ENCODE measurements around the gene LORICRIN. TPM values are rescaled to one million over a fixed set of nuclear protein-coding genes. Genes with fewer than 3 reads are reported as not detected.

LORICRIN gene
- total RNA-seq, 1 experiment from 2014 or later, result not detected

GRCh38 chr1:153250166-153250565 is 9.3 kb upstream of the LORICRIN start:
- no peak for DNase-seq (ENCODE audit: low read depth)

- DNase-seq (ENCODE audit: low read depth), result no peak
Observed at GRCh38 chr1:153251087-153251486, 8.4 kb upstream of the LORICRIN start.

GRCh38 chr1:153251562-153251961 is 7.9 kb upstream of the LORICRIN start:
- no peak for DNase-seq (ENCODE audit: low read depth)

GRCh38 chr1:153251988-153252387 is 7.5 kb upstream of the LORICRIN start:
- DNase-seq (ENCODE audit: low read depth), result no peak

GRCh38 chr1:153253076-153253475 is 6.4 kb upstream of the LORICRIN start:
- no peak for DNase-seq (ENCODE audit: low read depth)

- no peak for DNase-seq (ENCODE audit: low read depth)
Observed at GRCh38 chr1:153253693-153254092, 5.8 kb upstream of the LORICRIN start.

GRCh38 chr1:153260585-153261280 is 1.2 kb downstream of the LORICRIN start:
- no peak for DNase-seq (ENCODE audit: low read depth)

GRCh38 chr1:153261281-153262069 is 2.0 kb downstream of the LORICRIN start:
- DNase-seq (ENCODE audit: low read depth), result peak; percentile 9

- no peak for DNase-seq (ENCODE audit: low read depth)
Observed at GRCh38 chr1:153262070-153262366, 2.5 kb downstream of the LORICRIN start.

- no peak for DNase-seq (ENCODE audit: low read depth)
Observed at GRCh38 chr1:153262462-153263157, 3.1 kb downstream of the LORICRIN start.

- no peak for DNase-seq (ENCODE audit: low read depth)
Observed at GRCh38 chr1:153265457-153265856, 6.0 kb downstream of the LORICRIN start.

GRCh38 chr1:153271711-153272110 is 12.2 kb downstream of the LORICRIN start:
- DNase-seq (ENCODE audit: low read depth), result no peak

GRCh38 chr1:153272186-153272585 is 12.7 kb downstream of the LORICRIN start:
- no peak for DNase-seq (ENCODE audit: low read depth)

- no peak for DNase-seq (ENCODE audit: low read depth)
Observed at GRCh38 chr1:153277852-153278251, 18.4 kb downstream of the LORICRIN start.

GRCh38 chr1:153288634-153289275 is 29.3 kb downstream of the LORICRIN start:
- DNase-seq (ENCODE audit: low read depth), result no peak

- DNase-seq (ENCODE audit: low read depth), result no peak
Observed at GRCh38 chr1:153291514-153291913, 32.0 kb downstream of the LORICRIN start.

GRCh38 chr1:153292185-153292584 is 32.7 kb downstream of the LORICRIN start:
- no peak for DNase-seq (ENCODE audit: low read depth)

GRCh38 chr1:153292740-153293479 is 33.4 kb downstream of the LORICRIN start:
- no peak for DNase-seq (ENCODE audit: low read depth)

- no peak for DNase-seq (ENCODE audit: low read depth)
Observed at GRCh38 chr1:153293480-153293775, 33.9 kb downstream of the LORICRIN start.

GRCh38 chr1:153293851-153294250 is 34.4 kb downstream of the LORICRIN start:
- no peak for DNase-seq (ENCODE audit: low read depth)

- no peak for DNase-seq (ENCODE audit: low read depth)
Observed at GRCh38 chr1:153302308-153302707, 42.8 kb downstream of the LORICRIN start.

- DNase-seq (ENCODE audit: low read depth), result no peak
Observed at GRCh38 chr1:153305682-153306081, 46.2 kb downstream of the LORICRIN start.

Measured in RPMI7951 (cell line).